Measurements from ENCODE around the gene POGLUT2. TPM values are rescaled to one million over a fixed set of nuclear protein-coding genes. Genes with fewer than 3 reads are reported as not detected.
A peak's percentile ranks its signal among the peaks of the same experiment; 100 is the strongest.

Gene POGLUT2
- 10 to 100 TPM; 16.0 to 18.1 TPM for total RNA-seq
- polyA plus RNA-seq (2013, experiment 1 of 2) = 28.0 TPM
- 26.5 TPM for polyA plus RNA-seq (2013, experiment 2 of 2)
- long read RNA-seq, experiment 1, transcript KDELC1-201 (10 exons, 2,060 nt) = major isoform, 7 of 13 reads
- long read RNA-seq, experiment 1, partial matches to known transcripts = 3 of 13 reads
- long read RNA-seq, experiment 1, other reads (novel, unspliced or antisense) = 3 of 13 reads
- long read RNA-seq, experiment 2, transcript KDELC1-201 (10 exons, 2,060 nt) = major isoform, 19 of 22 reads
- long read RNA-seq, experiment 2, partial matches to known transcripts = 0 of 22 reads
- long read RNA-seq, experiment 2, other reads (novel, unspliced or antisense) = 3 of 22 reads
- long read RNA-seq, experiment 3, transcript KDELC1-201 (10 exons, 2,060 nt) = major isoform, 44 of 55 reads
- long read RNA-seq, experiment 3, partial matches to known transcripts = 3 of 55 reads
- long read RNA-seq, experiment 3, other reads (novel, unspliced or antisense) = 7 of 55 reads
- long read RNA-seq, experiment 4, transcript KDELC1-201 (10 exons, 2,060 nt) = major isoform, 17 of 21 reads
- long read RNA-seq, experiment 4, partial matches to known transcripts = 2 of 21 reads
- long read RNA-seq, experiment 4, other reads (novel, unspliced or antisense) = 2 of 21 reads

DNA sequence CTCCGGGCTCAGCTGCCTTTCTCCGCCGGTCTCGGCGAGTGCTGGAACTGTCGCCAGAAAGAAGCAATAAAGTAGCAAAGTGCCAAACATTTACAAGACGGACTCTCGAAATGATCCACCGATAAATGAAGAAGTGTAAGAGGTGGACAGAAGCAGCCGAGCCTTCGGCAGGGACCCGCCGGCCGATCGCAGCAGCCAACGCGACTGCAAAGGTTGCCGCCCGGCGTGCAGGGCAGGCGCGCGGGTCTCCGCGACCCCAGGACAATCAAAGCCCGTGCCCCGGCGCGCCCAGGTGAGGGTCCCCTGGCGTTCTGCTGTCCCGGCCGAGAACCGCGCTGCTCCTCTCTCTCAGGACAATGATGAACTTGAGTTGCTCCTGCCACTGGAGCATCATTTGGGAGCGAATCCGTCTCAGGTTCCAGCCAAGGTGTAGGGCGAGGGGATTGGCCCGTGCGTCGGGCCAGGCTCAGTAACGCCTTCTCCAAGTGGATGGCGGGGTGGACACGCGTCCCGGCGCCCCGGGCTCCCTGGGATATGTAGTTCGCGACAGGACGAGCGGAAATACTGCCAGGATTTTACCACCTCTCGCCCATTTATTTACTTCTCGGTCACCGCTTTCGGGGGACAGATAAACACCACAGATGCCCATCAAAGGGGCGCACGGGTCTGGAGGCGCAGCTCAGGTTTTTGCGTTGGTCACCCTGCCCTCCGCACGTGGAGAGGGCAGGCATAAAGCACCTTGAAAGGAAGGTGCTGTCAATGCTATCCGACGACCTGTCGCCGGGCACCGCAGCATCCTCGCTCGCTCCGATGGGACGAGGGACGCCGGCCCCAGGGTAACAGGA is at the start of gene POGLUT2, which contains the start of gene BIVM:
POGLUT2 (minus strand) TSS at position 396 of the 845 bp plus-strand sequence; CDS start at position 90, 306 bp downstream.
BIVM (plus strand) TSS at position 539 of the 845 bp plus-strand sequence. CDS start 8,149 bp downstream, outside the sequence.
- Histone ChIP-seq H3K27ac (ENCODE audit: low read depth, low read length) (no peak within 1 kb of the TSS), H3K4me1 (ENCODE audit: control insufficient read depth, insufficient read depth, low read length) (no peaks in the 10 kb centered on the region), H3K9me3 (ENCODE audit: control insufficient read depth, low read length) (no peaks in the 10 kb centered on the region), H3K36me3 (ENCODE audit: control insufficient read depth, insufficient read depth, low read length) (peaks cover 1% of the 10 kb centered on the region), H3K9ac (ENCODE audit: extremely low read depth, low read length, poor library complexity, severe bottlenecking) (no peak within 1 kb of the TSS), H3K4me3 (ENCODE audit: low read length) (peak within 1 kb of the TSS; percentile 95), H3K27me3 (ENCODE audit: control insufficient read depth, insufficient read depth, low read length, poor library complexity, severe bottlenecking) (no peaks in the 10 kb centered on the region)
- Mint-ChIP-seq H3K27ac (peak within 1 kb of the TSS; percentile 44), H3K4me1 (peaks cover 4% of the 10 kb centered on the region), H3K36me3 (ENCODE audit: low read depth) (peaks cover 3% of the 10 kb centered on the region), H3K27me3 (ENCODE audit: insufficient read depth) (peaks cover 3% of the 10 kb centered on the region), H3K9me3 (no peaks in the 10 kb centered on the region), H3K4me3 (peak within 1 kb of the TSS; percentile 77)
- peak; percentile 98 for DNase-seq
- TF ChIP-seq, protein P1, sequence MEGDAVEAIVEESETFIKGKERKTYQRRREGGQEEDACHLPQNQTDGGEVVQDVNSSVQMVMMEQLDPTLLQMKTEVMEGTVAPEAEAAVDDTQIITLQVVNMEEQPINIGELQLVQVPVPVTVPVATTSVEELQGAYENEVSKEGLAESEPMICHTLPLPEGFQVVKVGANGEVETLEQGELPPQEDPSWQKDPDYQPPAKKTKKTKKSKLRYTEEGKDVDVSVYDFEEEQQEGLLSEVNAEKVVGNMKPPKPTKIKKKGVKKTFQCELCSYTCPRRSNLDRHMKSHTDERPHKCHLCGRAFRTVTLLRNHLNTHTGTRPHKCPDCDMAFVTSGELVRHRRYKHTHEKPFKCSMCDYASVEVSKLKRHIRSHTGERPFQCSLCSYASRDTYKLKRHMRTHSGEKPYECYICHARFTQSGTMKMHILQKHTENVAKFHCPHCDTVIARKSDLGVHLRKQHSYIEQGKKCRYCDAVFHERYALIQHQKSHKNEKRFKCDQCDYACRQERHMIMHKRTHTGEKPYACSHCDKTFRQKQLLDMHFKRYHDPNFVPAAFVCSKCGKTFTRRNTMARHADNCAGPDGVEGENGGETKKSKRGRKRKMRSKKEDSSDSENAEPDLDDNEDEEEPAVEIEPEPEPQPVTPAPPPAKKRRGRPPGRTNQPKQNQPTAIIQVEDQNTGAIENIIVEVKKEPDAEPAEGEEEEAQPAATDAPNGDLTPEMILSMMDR (conservative IDR thresholded peaks at IDR 0.05) = no peak
- whole genome bisulfite sequencing, 2 experiments (ENCODE audit: insufficient coverage in 1 of 2, insufficient read length in 1 of 2) = 0% methylated on average over 37 to 72 of the region's 72 CpGs

DNA sequence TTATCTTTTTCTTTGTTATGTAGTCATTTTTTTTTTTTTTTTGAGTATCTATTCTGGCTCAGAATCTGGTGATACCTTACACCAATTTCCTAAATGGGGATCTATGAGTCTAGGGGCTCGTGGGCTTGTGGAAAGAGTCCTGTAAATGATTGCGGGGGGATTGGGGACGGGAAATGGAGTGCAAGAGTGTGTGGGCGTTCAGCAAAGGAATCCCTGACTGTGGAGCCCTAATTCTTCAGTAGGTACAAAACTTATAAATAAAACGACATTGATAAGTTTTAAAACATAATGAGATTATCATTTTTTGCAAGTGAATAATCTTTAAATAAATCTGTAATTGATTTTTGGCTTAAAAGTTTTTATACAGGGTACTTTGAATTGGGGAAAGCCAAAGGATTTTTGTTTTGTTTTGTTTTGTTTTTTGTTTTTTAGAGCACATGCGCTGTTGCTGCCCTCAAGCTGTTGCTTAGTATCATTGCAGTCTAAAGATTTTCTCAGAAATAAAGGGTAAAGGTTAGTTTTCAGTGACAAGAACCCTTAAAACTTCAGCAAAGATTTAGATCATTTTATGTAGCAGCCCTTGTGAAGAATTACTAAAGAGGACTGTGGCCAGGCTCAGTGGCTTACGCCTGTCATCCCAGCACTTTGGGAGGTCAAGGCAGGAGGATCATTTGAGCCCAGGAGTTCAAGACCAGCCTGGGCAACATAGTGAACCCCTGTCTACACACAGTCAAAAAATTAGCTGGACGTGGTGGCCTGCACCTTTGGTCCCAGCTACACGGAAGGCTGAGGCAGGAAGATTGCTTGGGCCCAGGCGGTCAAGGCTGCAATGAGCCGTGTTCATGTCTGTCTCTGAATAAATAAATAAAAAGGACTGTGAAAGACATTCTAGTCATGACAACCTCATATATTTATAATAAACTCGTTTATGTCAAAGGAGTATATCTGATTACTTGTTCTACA is 48.8 kb upstream of the POGLUT2 start:
- Histone ChIP-seq H3K4me3 (ENCODE audit: low read length) (peak overlapping the region; percentile 94), H3K27ac (ENCODE audit: low read depth, low read length) (no peak overlapping the region), H3K4me1 (ENCODE audit: control insufficient read depth, insufficient read depth, low read length) (no peaks in the 10 kb centered on the region), H3K9ac (ENCODE audit: extremely low read depth, low read length, poor library complexity, severe bottlenecking) (peak overlapping the region; percentile 79), H3K27me3 (ENCODE audit: control insufficient read depth, insufficient read depth, low read length, poor library complexity, severe bottlenecking) (no peaks in the 10 kb centered on the region), H3K36me3 (ENCODE audit: control insufficient read depth, insufficient read depth, low read length) (peaks cover 2% of the 10 kb centered on the region), H3K9me3 (ENCODE audit: control insufficient read depth, low read length) (no peaks in the 10 kb centered on the region)
- Mint-ChIP-seq H3K27me3 (ENCODE audit: insufficient read depth) (no peaks in the 10 kb centered on the region), H3K4me1 (peaks cover 16% of the 10 kb centered on the region), H3K36me3 (ENCODE audit: low read depth) (peaks cover 2% of the 10 kb centered on the region), H3K27ac (peak overlapping the region; percentile 54), H3K9me3 (no peaks in the 10 kb centered on the region), H3K4me3 (peak overlapping the region; percentile 95)
- DNase-seq = no peak
- TF ChIP-seq, protein P1 (conservative IDR thresholded peaks at IDR 0.05) = peak; percentile 81
- 42 to 46% methylated on average over 3 to 9 of the region's 12 CpGs for WGBS, 2 experiments (ENCODE audit: insufficient coverage in 1 of 2, insufficient read length in 1 of 2)

Data from endodermal cell (in vitro differentiated cells).